Measurements from ENCODE around the gene VWA7.

The VWA7 gene

DNA sequence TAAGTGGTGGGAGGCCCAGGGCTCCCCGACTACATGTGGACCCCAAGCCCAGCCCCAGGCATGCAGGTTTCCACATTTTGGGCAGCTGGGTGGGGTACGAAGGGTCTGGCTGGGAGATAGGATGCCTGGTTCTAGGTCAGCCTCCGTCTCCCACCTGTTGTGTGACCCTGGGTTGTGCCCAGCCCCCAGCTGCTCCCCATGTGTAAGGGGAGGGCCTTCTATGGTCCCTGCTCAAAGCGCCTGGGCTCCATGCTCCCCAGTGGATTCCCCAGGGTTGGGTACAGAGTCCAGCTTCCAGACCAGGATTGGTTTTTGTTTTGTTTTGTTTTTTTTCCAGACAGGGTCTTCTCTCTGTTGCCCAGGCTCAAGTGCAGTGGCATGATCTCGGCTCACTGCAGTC is 1.1 kb upstream of the VWA7 start:
- no peak for DNase-seq

GRCh38 chr6:31777667-31778050 is 531 bp upstream of the VWA7 start:
- DNase-seq, result no peak

GRCh38 chr6:31776485-31776988 is 591 bp downstream of the VWA7 start:
- DNase-seq, result no peak

DNA sequence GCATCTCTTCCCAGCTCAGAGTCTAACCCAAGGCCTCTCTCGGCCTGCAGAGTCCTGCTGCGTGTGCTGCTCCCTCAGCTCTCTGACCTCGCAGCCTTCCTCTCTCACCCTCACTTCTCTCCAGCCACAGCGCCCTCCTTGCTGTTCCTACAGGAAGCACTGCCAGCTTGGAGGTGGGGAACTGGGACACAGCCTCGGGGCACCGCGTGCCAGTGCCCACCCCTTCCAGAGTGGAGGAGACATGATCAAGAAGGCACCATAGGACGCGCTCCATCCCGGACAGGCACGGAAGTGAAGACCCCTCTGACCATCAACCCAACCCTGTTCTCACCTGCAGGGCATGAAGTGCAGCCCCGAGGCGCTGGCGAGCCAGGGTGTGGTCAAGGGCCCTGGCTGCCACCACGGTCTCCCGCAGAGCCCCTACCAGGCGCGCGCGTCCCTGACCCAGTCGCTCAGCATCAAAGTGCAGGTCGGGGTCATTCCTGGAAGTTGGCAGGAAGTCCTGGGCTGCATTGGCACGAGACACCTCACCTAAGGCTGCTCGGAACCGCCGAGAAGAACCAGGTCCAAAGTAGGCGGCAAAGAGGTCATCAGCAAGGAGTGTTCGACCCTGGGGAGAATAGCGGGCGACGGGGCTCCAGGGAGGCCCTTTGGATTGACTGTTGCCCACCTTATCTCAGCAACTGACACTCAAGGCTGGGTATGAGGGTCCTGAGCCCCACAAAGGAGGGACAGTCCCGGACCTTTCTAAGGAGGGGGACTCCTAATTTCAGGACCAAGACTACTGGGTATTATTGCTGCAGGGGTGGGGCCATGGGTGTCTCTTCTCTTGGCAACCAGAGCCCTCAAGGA is 1.3 kb downstream of the VWA7 start:
- no peak for DNase-seq

DNA sequence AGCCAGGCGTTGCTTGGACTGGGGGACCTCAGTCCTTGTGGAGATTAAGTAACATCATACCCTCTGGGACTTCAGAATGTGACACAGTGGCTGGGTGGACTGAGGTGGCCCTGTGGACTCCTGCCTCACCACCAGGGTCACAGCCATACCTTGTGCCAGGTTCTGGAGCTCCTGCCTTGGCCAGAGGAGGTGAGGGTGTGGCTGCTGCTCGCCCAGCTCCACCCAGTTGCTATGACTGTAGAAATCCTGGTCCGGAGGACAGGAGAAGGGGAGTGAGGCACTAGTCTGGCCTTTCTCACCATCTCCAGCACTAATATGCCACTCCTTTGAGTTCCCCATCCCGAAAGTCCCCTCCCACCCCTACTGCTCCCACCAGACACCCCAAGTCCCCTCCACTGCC is 1.9 kb downstream of the VWA7 start:
- no peak for DNase-seq

DNA sequence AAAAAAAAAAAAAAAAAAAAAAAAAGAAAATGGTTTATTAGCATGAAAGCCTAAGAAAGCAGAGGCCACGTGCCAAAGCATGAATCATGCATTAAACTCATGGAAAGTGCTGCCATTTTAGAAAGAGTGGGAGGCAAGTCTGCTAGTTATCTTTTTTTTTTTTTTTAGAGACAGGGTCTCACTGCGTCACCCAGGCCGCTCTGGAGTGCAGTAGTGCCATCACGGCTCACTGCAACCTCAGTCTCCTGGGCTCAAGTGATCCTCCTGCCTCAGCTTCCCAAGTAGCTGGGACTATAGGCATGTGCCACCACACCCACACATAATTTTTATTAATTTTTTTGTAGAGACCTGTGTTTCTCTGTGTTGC is 5.2 kb downstream of the VWA7 start:
- DNase-seq, result no peak

GRCh38 chr6:31770860-31771259 is 6.3 kb downstream of the VWA7 start:
- DNase-seq, result no peak

DNA sequence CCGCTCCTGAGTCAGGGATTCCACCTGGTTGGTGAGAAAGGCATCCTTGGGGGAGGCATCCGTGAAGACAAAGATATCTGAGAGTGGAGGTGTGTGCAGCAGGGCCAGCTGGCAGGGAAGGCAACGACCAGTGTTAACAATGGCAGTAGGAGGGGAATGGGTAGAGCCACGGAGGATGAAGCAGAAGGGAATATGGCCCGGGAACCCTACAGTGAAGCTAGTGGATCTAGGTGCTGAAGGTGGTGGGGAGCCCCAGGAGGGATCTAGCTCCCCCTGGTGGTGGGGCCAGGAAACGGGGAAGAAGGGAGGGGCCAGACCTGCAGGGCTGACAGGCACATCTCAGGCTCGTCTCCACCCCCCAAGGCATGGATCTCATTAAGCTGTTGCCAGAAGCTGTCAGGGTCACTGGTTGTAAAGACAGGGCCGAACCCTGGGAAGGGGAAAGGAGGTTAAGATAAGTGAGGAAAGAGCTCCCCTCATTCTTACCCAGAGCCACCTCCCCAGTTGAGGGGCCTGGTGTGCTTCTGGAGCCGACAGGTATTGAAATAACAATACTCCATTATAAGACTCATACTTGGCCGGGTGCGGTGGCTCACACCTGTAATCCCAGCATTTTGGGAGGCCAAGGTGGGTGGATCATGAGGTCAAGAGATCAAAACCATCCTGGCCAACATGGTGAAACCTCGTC is 7.3 kb downstream of the VWA7 start:
- DNase-seq, result no peak

DNA sequence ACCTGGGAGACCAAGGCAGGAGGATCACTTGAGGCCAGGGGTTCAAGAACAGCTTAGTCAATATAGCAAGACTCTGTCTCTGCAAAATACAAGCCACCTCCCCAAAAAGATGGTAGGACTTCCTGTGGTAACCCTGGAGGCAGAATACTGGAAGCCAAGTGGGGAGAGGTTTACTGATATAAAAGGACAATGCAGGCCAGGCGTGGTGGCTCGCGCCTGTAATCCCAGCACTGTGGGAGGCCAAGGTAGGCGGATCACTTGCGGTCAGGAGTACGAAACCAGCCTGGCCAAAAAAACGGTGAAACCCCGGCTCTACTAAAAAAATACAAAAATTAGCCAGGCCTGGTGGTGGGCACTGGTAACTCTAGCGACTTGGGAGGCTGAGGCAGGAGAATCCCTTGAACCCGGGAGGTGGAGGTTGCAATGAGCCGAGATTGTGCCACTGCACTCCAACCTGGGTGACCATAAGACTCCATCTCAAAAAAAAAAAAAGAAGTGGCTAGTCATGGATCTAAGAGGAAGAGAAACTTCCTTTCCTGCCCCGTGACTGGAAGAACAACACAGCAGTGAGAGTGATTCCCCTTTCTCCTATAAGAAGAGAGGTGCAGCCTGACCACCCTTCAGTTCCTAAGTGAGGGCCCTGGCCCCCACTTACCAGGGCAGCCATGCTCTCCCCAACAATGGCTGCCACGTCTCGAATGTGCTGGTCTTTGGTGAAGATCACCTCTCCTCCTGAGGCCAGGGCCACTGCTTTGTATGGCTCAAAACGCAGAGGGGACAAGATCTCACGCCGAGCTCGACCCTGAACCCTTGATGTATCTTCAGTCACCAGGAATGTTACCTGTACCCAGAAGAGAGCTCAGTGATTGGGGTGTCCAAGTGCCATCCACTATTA is 8.5 kb downstream of the VWA7 start:
- DNase-seq, result no peak

GRCh38 chr6:31767096-31767645 is 10.0 kb downstream of the VWA7 start:
- no peak for DNase-seq

DNA sequence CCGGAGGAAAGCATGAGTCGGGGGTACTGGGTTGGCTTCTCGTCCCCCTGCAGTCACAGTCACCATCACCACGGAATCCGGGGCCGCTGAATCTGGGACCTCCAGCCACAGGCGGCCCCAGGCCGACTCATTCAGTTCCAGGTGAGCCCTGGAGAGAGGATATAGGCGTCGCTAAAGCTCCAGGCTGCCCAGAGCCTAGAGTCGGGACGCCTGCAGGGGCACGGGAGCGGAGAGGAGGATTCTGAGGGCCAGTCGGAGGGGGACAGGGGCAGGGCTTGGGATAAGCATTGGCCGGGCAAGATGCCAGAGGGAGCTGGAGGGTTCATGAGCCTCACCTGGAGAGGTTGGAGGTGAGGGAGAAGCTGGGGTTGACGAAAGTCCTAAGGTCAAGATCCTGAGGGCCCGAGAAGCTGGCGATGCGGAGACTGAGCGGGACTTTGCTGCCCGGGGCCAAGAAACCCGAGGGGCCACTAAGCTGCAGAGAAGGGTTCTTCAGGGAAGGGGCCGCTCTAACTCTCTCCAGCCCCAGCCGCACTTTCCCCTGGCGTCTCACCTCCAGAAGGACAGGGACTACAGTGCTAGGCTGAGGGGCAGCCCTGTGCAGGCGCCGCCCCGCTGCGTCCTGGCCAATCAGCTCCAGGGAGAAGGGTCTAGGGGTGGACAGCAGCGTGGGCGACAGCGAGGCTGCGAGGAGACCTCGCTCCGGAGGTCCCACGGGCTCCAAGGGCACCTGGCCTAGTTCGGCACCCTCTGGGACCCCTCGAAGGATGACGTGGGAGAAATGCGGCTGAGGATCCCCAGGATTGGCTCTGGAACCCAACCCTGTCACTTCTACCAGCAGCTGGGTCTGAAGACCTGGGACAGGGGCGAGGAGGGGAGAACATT is 11.0 kb downstream of the VWA7 start:
- no peak for DNase-seq

- DNase-seq, result no peak
Observed at GRCh38 chr6:31765559-31765909, 11.6 kb downstream of the VWA7 start.

DNA sequence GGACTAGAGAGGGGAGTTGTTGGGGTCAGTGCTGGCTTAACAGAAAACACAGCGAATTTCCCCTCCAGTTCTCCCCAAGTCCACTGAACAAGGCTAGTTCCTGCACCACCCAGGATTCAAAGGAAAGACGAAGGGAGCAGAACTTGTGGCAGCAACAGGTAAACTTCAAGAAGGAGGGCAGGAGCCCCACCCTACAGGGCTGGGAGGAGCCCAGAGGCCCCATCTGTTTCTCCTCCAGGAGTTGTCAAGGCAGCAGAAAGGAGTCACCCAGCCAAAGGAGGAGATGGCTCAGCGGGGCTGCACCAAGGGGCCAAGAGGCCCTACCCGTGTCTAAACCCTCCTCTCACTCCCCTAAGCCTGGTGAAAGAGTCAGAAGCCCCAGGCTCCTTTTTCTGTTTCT is 12.9 kb downstream of the VWA7 start:
- no peak for DNase-seq

DNA sequence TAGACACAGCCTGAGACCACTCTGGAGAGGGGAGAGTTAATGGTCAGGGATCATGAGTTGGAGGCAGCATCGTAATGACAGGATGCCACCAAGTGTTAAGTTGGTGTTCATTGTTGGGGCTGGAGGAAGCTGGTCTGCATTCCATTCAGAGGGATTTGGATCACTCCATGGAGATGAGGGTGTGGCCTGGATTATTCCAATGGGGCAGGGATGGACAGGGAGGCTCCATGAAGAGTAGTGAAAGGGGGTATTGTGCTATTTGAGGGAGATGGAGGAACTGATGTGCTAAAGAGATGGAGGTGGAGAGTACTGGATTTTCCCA is 13.5 kb downstream of the VWA7 start:
- no peak for DNase-seq

- no peak for DNase-seq
Observed at GRCh38 chr6:31762878-31763618, 14.1 kb downstream of the VWA7 start.

DNA sequence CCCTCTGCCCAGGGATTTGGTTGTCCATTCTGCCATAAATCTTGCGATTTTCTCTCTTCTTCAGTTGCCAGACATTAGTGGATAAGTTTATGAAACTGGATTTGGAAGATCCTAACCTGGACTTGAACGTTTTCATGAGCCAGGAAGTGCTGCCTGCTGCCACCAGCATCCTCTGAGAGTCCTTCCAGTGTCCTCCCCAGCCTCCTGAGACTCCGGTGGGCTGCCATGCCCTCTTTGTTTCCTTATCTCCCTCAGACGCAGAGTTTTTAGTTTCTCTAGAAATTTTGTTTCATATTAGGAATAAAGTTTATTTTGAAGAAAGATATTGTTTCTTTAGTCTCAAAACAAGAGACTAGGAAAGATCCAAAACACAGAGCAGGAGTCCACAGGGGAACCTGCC is 14.8 kb downstream of the VWA7 start, which contains the start of gene SAPCD1:
Gene SAPCD1, plus strand, starts transcription at position 301 of the 400 bp plus-strand sequence. CDS start 399 bp downstream, outside the sequence.
- DNase-seq, result no peak

DNA sequence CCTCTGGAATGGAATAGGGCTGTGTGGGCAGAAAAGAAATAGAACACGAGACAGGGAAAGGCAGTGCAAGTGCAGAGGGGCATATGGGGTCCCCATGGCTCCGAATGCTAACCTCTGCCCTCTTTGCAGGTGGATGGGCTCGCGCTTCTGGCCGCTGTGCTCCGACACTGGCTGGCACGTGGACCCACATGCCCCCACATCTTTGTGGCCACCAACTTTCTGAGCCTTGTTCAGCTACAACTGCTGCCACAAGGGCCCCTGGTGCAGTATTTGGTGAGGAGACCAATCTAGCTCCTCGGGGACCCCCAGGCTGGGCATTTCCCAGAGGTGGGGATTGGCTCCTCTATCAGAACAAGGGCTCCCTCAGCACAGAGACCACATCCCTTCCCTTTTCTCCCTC is 15.8 kb downstream of the VWA7 start:
- DNase-seq, result no peak

DNA sequence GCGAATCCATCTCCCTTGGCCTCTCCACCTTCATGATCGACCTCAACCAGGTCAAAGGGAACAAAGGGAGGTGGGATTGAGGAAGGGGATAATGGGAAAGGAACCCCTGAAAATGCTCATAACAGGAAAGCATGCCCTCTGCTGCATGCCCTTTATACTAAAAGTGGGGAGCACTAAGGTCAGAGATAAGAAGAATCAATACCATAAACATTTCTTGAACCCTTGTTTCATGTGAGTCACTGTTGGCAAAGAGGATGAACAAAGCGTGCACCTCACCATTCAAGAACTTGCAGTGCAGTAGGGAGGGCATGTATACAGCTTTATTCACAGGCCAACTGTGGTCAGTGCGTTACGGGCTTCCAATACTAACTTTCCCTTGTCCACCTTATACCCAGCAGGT is 16.3 kb downstream of the VWA7 start:
- DNase-seq, result no peak

DNA sequence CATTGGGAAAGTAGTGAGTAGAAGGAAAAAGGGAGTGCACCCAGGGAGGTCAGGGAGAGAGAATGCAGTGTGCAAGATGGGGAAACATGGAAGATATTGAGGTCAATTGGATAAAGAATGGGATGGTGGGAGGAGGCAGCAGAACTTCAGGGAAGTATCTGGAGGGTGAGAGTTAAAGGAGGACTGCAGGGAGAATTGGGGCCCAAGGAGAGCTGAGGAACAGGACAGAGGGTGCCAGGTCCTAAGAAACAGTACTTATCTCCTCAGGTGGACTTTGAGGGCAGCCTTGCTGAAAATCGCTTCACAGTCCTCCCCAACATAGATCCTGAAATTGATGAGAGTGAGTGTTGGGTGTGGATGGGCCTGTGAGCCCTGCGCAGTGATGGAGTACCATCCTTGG is 18.8 kb downstream of the VWA7 start:
- DNase-seq, result no peak

GRCh38 chr6:31752739-31753319 is 24.3 kb downstream of the VWA7 start:
- no peak for DNase-seq

- no peak for DNase-seq
Observed at GRCh38 chr6:31750411-31751022, 26.6 kb downstream of the VWA7 start.
